Fibroblast of pulmonary artery (primary cell): ENCODE data around the gene ZNF544.

Experiments used
- DNase-seq: peaks from one replicate; pipeline ENCODE4 v3.0.0-alpha.2; 2010; ENCODE audit warnings: low read depth
- H3K4me3 ChIP-seq: replicated peaks from 2 replicates; pipeline ENCODE4 v1.5.1; 2011; ENCODE audit warnings: low read depth, mild to moderate bottlenecking, control low read depth, low read length, moderate library complexity
- TF ChIP-seq, protein P1 (sequence below): IDR thresholded peaks from 2 replicates; pipeline ENCODE4 v1.5.1; 2011; ENCODE audit warnings: mild to moderate bottlenecking, control low read depth, low read length, inconsistent platforms; ENCODE audit errors: missing control alignments

The ZNF544 gene

GRCh38 chr19:58279042-58279924 lies 50.6 kb downstream of the ZNF544 start:
- TF ChIP-seq, protein P1, sequence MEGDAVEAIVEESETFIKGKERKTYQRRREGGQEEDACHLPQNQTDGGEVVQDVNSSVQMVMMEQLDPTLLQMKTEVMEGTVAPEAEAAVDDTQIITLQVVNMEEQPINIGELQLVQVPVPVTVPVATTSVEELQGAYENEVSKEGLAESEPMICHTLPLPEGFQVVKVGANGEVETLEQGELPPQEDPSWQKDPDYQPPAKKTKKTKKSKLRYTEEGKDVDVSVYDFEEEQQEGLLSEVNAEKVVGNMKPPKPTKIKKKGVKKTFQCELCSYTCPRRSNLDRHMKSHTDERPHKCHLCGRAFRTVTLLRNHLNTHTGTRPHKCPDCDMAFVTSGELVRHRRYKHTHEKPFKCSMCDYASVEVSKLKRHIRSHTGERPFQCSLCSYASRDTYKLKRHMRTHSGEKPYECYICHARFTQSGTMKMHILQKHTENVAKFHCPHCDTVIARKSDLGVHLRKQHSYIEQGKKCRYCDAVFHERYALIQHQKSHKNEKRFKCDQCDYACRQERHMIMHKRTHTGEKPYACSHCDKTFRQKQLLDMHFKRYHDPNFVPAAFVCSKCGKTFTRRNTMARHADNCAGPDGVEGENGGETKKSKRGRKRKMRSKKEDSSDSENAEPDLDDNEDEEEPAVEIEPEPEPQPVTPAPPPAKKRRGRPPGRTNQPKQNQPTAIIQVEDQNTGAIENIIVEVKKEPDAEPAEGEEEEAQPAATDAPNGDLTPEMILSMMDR = no peak
- peak overlapping the region; percentile 96 for H3K4me3 ChIP-seq
- DNase-seq = peak; percentile 72

DNA sequence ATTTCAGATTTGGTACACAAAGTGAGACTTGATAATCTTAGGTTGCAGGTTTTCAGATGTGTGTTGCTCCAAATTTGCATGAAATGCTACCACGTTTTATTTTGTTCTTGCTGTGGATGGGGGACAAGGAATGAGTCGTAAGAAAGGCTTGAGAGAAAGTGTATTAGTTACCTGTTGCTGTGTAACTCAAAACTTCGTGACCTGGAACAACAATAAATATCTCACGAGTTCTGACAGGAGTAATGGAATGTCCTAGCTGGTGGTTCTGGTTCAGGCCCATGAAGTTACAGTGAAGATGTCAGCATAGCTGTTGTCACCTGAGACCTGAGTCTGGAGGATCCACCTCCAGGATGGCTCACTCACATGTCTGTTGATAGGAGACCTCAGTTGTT lies 51.2 kb downstream of the ZNF544 start:
- TF ChIP-seq, protein P1 = no peak
- DNase-seq = no peak
- H3K4me3 ChIP-seq = peak overlapping the region; percentile 96

GRCh38 chr19:58284199-58284598 lies 55.5 kb downstream of the ZNF544 start:
- no peak overlapping the region for H3K4me3 ChIP-seq
- no peak for DNase-seq
- TF ChIP-seq, protein P1 = no peak

DNA sequence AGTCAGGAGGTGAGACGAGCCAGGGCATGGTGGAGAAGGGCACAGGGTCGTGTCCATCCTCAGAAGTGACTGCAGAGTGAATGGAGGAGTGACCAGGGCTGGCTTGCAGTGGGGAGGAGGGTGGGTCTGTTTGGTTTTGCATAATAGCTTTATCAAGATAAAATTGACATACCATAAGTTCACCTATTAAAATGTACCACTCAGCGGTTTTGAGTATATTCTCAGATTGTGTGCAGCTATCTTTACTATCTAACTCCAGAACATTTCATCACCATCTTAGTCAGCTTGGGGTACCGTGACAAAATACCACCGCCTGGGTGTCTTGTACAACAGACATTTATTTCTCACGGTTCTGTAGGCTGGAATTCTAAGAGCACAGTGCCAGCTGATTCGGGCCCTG lies 63.2 kb downstream of the ZNF544 start:
- DNase-seq = no peak

GRCh38 chr19:58294743-58295374 lies 66.1 kb downstream of the ZNF544 start:
- TF ChIP-seq, protein P1 = no peak
- H3K4me3 ChIP-seq = no peak overlapping the region
- no peak for DNase-seq

More for the DNA sequence above, 63.2 kb downstream of the ZNF544 start:
- TF ChIP-seq, protein P1 = no peak
- no peak overlapping the region for H3K4me3 ChIP-seq

DNA sequence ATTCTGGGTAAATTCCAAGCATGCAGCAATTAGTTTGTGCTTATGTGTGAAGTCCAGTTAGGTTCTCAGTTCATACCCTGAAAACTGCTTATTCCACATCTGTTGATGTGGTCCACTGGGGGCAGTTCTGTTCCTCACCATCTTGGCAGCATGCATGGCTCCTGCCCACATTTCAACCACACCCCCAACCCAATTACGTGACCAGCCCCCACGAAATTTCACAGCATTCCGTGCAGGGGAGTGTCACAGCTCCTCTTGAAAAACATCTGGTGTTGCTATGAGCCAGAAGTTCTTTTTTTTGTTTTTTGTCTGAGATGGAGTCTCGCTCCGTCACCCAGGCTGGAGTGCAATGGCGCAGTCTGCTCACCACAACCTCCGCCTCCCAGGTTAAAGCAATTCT lies 67.4 kb downstream of the ZNF544 start:
- TF ChIP-seq, protein P1 = no peak
- no peak for DNase-seq
- H3K4me3 ChIP-seq = no peak overlapping the region
